ENCODE data around the gene NOTUM. TPM values are rescaled to one million over a fixed set of nuclear protein-coding genes. Genes with fewer than 3 reads are reported as not detected.
"Not testable (repeated sequence)": the region's sequence is repeated elsewhere in the genome, so short reads cannot be mapped to it uniquely, and the experiment has no call there.

The NOTUM gene
- total RNA-seq, 4 donors from 2014 or later, result not detected

GRCh38 chr17:81956607-81957589 is 4.1 kb downstream of the NOTUM start:
- Histone ChIP-seq H3K4me3 (no peak overlapping the region), H3K4me1 (peaks cover 0 to 26% (median 10%) of the 10 kb centered on the region in 4 donors), H3K27ac (no peak overlapping the region), H3K27me3 (peaks cover 4 to 81% of the 10 kb centered on the region in 2 donors), H3K36me3 (no peaks in the 10 kb centered on the region), H3K9me3 (no peaks in the 10 kb centered on the region)
- no peak for DNase-seq (ENCODE audit: low spot score in 2 of 2)
- TF ChIP-seq EP300 (IDR thresholded peaks at IDR 0.05) (no peak), POLR2A (IDR thresholded peaks at IDR 0.05) (no peak)
- TF ChIP-seq, protein P1, sequence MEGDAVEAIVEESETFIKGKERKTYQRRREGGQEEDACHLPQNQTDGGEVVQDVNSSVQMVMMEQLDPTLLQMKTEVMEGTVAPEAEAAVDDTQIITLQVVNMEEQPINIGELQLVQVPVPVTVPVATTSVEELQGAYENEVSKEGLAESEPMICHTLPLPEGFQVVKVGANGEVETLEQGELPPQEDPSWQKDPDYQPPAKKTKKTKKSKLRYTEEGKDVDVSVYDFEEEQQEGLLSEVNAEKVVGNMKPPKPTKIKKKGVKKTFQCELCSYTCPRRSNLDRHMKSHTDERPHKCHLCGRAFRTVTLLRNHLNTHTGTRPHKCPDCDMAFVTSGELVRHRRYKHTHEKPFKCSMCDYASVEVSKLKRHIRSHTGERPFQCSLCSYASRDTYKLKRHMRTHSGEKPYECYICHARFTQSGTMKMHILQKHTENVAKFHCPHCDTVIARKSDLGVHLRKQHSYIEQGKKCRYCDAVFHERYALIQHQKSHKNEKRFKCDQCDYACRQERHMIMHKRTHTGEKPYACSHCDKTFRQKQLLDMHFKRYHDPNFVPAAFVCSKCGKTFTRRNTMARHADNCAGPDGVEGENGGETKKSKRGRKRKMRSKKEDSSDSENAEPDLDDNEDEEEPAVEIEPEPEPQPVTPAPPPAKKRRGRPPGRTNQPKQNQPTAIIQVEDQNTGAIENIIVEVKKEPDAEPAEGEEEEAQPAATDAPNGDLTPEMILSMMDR (IDR thresholded peaks at IDR 0.05), result no peak
- WGBS, 2 donors, result 83 to 86% methylated on average over 28 to 39 of the region's 45 CpGs

DNA sequence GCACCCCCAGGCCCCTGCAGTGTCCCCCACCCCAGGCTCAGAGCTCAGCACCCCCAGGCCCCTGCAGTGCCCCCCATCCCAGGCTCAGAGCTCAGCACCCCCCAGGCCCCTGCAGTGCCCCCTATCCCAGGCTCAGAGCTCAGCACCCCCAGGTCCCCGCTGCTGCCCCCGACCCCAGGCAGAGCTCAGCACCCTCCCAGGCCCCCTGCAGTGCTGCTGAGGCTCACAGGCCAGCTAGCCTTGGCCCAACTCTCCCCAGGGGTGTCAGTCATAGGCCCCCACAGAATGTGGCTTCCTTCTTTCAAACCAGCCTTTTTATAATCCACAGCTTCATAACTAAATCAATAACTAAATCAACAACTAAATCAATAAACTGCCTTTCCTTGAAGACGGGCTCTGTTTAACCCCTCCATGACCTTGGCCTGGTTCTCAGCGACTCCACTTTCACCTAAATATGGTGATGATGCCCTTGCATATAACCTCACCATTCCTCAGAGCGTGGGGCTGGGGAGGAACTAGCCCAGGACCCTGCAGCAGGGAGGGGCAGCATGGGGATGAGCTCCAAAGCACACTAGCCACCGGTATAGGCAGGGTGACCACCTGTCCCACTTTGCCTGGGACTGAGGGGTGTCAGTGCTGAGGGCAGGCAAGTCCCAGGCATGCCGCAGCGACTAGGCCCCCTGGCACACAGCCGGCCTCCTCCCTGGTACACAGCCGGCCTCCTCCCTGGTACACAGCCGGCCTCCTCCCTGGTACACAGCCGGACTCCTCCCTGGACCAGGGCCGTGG is 5.0 kb downstream of the NOTUM start:
- DNase-seq (ENCODE audit: low spot score in 2 of 2), result no peak
- Histone ChIP-seq H3K27me3 (peaks cover 0 to 78% of the 10 kb centered on the region in 2 donors), H3K36me3 (no peaks in the 10 kb centered on the region), H3K4me1 (peaks cover 0 to 18% (median 10%) of the 10 kb centered on the region in 4 donors), H3K27ac (no peak overlapping the region), H3K4me3 (no peak overlapping the region), H3K9me3 (no peaks in the 10 kb centered on the region)
- WGBS, 2 donors, result 73 to 84% methylated on average over 9 to 12 of the region's 13 CpGs
- TF ChIP-seq, protein P1 (IDR thresholded peaks at IDR 0.05), result no peak
- TF ChIP-seq POLR2A (IDR thresholded peaks at IDR 0.05), result no peak
- TF ChIP-seq EP300 (IDR thresholded peaks at IDR 0.05), result no peak

DNA sequence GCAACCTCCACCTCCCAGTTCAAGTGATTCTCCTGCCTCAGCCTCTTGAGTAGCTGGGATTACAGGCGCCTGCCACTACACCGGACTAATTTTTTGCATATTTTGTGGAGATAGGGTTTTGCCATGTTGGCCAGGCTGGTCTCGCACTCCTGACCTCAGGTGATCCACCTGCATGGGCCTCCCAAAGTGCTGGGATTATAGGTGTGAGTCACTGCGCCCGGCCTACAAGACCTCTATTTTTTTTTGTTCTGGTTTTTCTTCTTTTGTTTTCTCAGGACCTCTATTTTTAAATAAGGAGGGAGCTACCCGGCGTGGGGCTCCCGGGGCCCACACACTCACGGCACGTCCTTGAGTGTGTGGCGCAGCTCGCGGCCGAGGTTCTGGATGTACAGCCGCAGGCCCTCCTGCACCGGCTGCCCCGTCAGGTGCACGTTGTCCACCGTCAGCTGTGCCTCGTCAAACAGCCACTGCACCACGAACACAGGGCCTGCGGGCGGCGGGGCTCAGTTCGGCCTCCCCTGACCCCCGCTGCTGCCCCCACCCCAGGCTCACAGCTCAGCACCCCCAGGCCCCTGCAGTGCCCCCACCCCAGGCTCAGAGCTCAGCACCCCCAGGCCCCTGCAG is 5.8 kb downstream of the NOTUM start:
- H3K27ac ChIP-seq, result no peak overlapping the region
- no peaks in the 10 kb centered on the region for H3K36me3 ChIP-seq
- WGBS, 2 donors, result 93 to 96% methylated on average over 25 to 26 of the region's 26 CpGs
- no peak for TF ChIP-seq EP300 (IDR thresholded peaks at IDR 0.05)
- H3K4me3 ChIP-seq, result no peak overlapping the region
- H3K4me1 ChIP-seq, result peaks cover 0 to 12% (median 6%) of the 10 kb centered on the region in 4 donors
- H3K27me3 ChIP-seq, result peaks cover 0 to 73% of the 10 kb centered on the region in 2 donors
- no peak for DNase-seq (ENCODE audit: low spot score in 2 of 2)
- no peaks in the 10 kb centered on the region for H3K9me3 ChIP-seq

GRCh38 chr17:81954131-81955057 is 6.6 kb downstream of the NOTUM start:
- Histone ChIP-seq H3K4me3 (no peak overlapping the region), H3K4me1 (peaks cover 0 to 4% (median 2%) of the 10 kb centered on the region in 4 donors), H3K9me3 (no peaks in the 10 kb centered on the region), H3K36me3 (no peaks in the 10 kb centered on the region), H3K27ac (no peak overlapping the region), H3K27me3 (peaks cover 0 to 68% of the 10 kb centered on the region in 2 donors)
- WGBS, 2 donors, result 68 to 75% methylated on average over 19 of the region's 19 CpGs
- TF ChIP-seq, protein P1 (IDR thresholded peaks at IDR 0.05), result no peak
- TF ChIP-seq EP300 (IDR thresholded peaks at IDR 0.05), result no peak
- no peak for TF ChIP-seq POLR2A (IDR thresholded peaks at IDR 0.05)
- DNase-seq (ENCODE audit: low spot score in 2 of 2), result no peak

DNA sequence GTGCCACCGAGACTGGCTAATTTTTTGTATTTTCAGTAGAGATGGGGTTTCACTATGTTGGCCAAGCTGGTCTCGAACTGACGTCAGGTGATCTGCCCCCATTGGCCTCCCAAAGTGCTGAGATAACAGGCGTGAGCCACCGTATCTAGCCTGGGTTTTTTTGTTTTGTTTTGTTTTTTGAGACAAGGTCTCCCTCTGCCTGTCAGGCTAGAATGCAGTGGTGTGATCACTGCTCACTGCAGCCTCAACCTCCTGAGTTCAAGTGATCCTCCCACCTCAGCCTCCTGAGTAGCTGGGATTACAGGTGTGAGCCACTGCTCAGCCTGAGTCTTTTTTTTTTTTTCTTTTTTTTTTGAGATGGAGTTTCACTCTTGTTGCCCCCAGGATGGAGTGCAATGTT is 7.5 kb downstream of the NOTUM start:
- not testable (repeated sequence) for H3K27ac ChIP-seq; H3K9me3 ChIP-seq; DNase-seq (ENCODE audit: low spot score in 2 of 2); H3K4me1 ChIP-seq; H3K36me3 ChIP-seq; H3K4me3 ChIP-seq
- 68 to 73% methylated on average over 5 of the region's 5 CpGs for WGBS, 2 donors
- H3K27me3 ChIP-seq, result peaks cover 0 to 63% of the 10 kb centered on the region in 2 donors
